ENCODE measurements around the gene KBTBD4. TPM values are rescaled to one million over a fixed set of nuclear protein-coding genes. Genes with fewer than 3 reads are reported as not detected.

Gene KBTBD4
- total and polyA plus RNA-seq, 2 of the 13 experiments (the other 11 are each of a cell fraction or from before 2014, with no cell fraction given) = 8.5 to 12.8 TPM

GRCh38 chr11:47578524-47579494, at the start of gene KBTBD4, which contains the start of gene NDUFS3 (continued):
- no peak for TF ChIP-seq E2F2 (CRISPR knock-in tag; IDR thresholded peaks at IDR 0.05; ENCODE audit: borderline replicate concordance)
- peak; percentile 98 for TF ChIP-seq MIER3 (CRISPR knock-in tag; IDR thresholded peaks at IDR 0.05; ENCODE audit: borderline replicate concordance)
- TF ChIP-seq SAFB2 (CRISPR knock-in tag; IDR thresholded peaks at IDR 0.05; ENCODE audit: borderline replicate concordance, low read depth) = peak; percentile 76; the same call in 1 of the 2 replicates
- TF ChIP-seq STAG1 (CRISPR knock-in tag; IDR thresholded peaks at IDR 0.05) = no peak; the same call in 1 of the 2 replicates
- TF ChIP-seq TARDBP (CRISPR knock-in tag; IDR thresholded peaks at IDR 0.05) = peak; percentile 99
- TF ChIP-seq ZBTB2 (CRISPR knock-in tag; IDR thresholded peaks at IDR 0.05; ENCODE audit: low read depth) = peak; percentile 85
- 0 out of 2 replicates have a peak, but pooled peaks have one; percentile 42 for TF ChIP-seq RERE (CRISPR knock-in tag; IDR thresholded peaks at IDR 0.05; ENCODE audit: low read depth)
- peak; percentile 77 for TF ChIP-seq PHF21A (CRISPR knock-in tag; IDR thresholded peaks at IDR 0.05)
- TF ChIP-seq ZNF160 (CRISPR knock-in tag; IDR thresholded peaks at IDR 0.05) = peak; percentile 88; the same call in 1 of the 2 replicates
- peak; percentile 89 for TF ChIP-seq HCFC1 (IDR thresholded peaks at IDR 0.05; ENCODE audit: low read depth, low read length)
- TF ChIP-seq KLF6 (CRISPR knock-in tag; IDR thresholded peaks at IDR 0.05) = peak; percentile 78
- no peak for TF ChIP-seq ZNF782 (CRISPR knock-in tag; IDR thresholded peaks at IDR 0.05; ENCODE audit: borderline replicate concordance)
- TF ChIP-seq MXI1 (IDR thresholded peaks at IDR 0.05; ENCODE audit: borderline replicate concordance, low read depth, low read length) = peak; percentile 83; the same call in 2 of the 3 replicates
- peak; percentile 87; the same call in 1 of the 2 replicates for TF ChIP-seq ZXDC (CRISPR knock-in tag; IDR thresholded peaks at IDR 0.05)
- TF ChIP-seq ZBTB34 (CRISPR knock-in tag; IDR thresholded peaks at IDR 0.05) = peak; percentile 83
